NCI-H187 treated with DMSO at 0.1 percent for 48 hours (cell line): ENCODE results near the gene FOXK1.

ENCODE experiments used
- DNase-seq: peaks from one replicate; lab custom pipeline; 2025; lab: John Stamatoyannopoulos, UW

The FOXK1 gene

GRCh38 chr7:4699841-4700240 lies 17.7 kb downstream of the FOXK1 start:
- DNase-seq: no peak

DNA sequence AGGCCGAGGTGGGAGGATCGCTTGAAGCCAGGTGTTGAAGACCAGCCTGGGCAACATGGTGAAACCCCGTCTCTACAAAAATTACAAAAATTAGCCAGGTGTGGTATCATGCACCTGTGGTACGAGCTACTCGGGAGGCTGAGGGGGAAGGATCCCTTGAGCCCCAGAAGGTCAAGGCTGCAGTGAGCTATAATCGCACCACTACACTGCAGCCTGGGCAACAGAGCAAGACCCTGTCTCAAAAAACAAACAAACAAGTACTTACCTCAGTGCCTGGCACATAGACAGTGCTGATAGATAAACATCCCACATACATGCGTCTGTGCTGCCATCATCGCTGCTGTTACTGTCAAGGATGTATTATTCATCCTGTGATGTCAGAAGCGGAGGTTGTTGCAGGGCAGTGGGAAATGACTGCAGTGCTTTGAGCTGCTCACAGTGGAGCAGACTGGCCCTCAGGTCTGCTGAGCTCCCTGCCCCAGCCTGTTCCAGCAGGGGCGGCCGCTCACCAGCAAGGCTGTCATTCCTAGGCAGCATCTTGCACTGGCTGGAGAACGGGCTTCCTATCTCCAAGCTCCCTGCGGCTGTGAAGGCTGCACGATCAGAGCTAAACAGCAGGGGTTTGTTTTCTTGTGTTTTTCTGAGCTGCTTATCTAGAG lies 18.6 kb downstream of the FOXK1 start:
- no peak for DNase-seq

DNA sequence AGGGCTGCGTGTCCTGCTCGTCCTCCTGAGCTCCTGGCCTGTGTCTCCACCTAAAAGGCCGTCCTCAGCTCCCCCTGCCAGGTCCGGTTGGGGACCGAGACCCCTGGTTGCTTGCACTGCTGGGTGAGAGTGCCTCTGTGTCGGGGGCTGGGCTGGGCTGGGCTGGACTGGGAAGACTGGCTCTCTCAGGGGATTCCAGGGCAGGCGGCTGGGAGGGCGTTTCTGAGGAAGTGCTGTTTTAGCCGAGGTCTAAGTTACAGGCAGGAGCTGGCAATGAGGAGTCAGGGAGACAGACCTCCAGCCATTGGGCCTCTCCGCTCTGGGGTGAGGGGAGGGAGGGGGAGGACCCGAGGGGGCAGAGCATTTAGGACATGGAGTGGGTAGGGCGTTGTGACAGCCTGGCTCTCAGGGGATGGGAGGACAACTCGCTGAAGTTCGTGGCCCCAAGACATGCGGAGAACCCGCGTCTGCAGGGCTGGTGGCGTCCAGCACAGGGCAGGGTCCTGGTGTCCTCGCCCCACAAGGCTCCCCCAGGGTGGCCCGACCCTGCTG lies 20.9 kb downstream of the FOXK1 start:
- no peak for DNase-seq

- no peak for DNase-seq
Observed at GRCh38 chr7:4703532-4703931, 21.4 kb downstream of the FOXK1 start.

GRCh38 chr7:4706384-4707216 lies 24.5 kb downstream of the FOXK1 start:
- DNase-seq: no peak

GRCh38 chr7:4707217-4707741 lies 25.2 kb downstream of the FOXK1 start:
- no peak for DNase-seq

DNA sequence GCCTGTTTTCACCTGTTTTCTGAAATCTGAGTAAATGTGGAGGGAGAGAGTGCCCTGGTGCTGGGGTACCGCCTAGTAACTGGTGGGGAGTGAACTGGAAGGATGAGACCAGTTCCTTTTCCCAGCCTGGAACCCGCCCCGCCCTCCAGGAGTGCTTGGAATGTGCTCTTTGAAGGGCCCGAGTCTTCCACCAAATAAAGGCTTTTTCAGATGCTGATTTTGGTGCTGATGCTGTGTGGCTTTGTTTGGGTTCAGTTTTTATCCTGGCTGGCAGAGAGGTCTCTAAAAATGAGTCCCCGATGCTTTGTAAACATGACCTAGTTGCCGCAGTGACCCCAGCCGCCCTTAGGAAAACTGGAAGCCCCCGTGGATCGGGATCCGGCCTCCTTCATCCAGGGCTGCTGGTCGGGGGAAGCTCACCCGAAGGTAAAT lies 25.9 kb downstream of the FOXK1 start:
- DNase-seq: no peak

DNA sequence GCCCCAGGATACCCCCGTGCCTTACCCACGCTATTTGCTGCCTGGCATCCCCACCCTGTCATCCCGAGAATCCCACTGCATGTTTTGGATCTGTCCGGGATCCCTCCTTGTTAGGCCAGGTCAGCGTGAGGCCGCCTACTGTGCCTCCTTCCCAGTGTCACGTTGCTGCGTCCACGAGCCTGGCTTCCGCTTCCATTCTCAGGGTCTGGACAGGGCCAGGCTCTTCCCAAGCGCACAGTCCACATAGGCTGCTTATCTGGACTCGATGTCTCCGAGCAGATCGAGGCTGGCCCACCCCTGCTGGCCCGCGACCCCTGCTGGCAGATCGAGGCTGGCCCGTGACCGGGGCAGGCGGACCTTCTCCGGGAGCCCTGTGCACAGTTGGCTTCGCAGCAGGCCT lies 27.1 kb downstream of the FOXK1 start:
- DNase-seq: no peak

DNA sequence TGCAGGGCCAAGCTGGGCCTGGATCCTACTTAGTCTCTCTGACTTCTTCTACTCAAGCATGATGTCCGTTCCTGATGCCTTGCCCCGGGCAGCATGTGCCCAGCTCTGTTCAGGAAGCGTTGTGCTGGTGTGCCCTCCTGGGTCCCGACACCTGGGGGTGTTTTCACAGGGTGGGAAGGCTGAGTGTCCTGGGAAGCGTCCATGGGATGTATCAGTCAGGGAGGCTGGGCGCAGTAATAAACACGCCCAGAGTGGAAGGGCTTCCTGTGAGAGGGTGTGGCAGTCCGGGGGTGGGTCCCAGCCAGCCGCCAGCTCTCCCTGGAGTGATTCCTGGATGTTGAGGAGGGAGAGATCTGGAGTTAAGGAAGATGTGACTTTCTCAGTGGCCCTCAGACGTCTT lies 29.0 kb downstream of the FOXK1 start:
- DNase-seq: no peak

- DNase-seq: no peak
Observed at GRCh38 chr7:4711634-4712033, 29.5 kb downstream of the FOXK1 start.

DNA sequence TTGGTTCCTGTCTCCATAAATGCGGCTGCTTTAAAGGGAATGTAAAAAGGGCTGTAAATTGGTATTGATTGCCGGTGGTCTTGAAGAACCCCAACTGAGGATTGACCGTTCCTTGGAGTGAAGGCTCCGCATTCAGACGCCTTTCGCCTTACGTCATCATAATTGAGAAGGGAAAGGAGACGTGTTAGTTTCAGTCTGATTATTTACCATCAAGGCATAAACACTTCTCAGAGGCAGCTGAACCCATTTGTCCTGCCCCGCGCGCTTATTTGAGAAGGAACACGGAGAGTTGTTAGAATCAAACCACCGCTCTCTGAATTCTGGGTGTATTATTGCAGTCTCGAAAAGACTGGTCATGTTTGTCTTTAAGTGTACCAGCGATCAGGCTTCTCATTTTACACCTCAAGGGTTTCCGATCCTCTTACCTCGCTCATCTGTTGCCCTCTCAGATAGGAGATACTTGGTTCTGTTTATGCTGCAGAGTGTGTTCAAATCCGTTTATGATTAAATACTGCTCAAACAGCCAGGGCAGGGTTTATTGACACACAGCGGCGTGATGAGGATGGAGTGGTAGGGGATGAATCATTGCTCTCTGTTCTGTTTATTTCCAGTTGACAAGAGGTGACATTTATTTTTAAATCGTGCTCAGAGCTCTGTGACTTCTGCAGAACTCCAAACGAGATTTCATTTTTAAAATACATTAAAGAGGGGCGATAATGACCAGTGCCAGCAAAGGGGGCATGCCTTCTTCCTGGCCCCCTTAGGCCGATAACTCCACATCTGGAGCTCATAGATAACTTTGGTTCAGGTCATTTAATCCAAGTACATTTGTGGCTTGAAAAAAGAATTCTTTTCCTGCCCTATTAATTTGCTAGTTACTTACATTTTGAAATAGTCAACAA lies 30.4 kb downstream of the FOXK1 start:
- DNase-seq: peak; percentile 84

GRCh38 chr7:4713183-4713784 lies 31.2 kb downstream of the FOXK1 start:
- no peak for DNase-seq

- no peak for DNase-seq
Observed at GRCh38 chr7:4714161-4714700, 32.1 kb downstream of the FOXK1 start.

- no peak for DNase-seq
Observed at GRCh38 chr7:4714767-4715409, 32.8 kb downstream of the FOXK1 start.

DNA sequence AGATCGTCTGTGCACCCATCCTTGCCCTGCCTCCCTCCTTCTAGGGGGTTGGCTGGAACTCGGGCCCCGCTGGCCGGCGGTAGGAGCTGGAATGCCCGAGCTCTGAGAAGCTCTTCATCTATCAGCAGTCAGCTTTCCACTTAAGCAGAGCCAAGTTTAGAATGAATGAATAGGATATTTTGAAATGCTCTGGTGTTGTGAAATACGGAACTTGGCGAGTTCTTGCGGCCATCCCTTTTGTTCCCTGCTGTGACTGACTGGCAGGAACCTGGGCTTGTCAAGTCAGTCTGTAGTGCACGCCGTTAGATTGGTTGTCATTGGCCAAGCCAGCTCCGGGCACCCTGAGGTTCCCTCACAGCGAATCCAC lies 33.3 kb downstream of the FOXK1 start:
- DNase-seq: no peak

- no peak for DNase-seq
Observed at GRCh38 chr7:4716946-4717795, 35.1 kb downstream of the FOXK1 start.

DNA sequence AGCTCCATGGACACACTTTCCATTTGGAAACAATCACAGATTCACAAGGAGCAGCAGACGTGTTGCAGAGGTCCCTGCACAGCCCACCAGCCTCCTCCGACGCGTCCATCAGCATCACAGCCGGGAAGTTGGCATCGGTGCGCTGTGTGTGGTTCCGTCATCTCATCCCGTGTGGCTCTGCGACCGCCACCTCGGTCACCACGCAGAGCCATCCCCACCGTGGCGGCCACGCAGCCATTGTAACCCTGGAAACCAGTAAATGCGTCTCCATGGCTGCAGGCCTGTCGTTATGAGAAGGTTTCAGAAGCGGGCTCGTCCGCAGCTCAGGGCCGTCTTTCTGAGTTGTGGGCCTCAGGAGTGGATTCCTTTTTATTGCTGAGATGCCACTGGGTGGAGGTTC lies 36.0 kb downstream of the FOXK1 start:
- no peak for DNase-seq

DNA sequence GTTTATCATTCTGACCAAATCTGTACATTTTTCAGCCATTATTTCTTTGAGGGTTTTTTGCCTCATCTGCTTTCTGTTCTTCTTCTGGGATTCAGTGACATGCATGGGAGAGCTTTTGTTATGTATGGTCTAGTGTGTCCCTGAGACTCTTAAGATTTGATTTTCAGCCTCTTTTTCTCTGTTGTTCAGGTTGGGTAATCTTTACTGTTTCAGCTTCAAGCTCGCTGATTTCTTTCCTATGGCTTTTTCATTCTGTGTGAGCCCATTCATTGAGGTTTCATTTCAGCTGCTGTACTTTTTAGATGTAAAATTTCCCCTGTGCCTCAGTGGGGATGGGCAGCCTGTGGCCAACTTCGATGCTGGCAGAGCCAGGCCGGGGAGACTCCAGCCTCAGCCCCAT lies 38.1 kb downstream of the FOXK1 start:
- DNase-seq: no peak

DNA sequence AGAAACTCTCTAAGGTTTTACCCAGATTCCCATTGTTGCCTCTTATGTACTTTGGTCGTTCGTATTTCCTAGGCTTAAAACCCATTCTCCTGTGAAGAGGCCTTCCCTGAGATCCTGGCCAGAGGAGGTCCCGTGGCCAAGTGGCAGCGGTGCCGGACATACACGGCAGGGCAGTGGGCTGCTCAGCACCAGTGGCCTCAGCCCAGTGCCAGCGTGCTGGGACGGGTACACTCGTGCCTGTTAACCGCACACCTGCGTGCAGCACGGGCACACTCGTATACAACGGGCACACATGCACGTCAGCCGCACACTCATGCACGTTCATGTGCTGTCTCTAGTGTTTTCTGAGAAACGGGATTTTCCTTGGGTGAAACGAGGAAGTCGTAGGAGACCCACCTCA lies 40.2 kb downstream of the FOXK1 start:
- DNase-seq: no peak
